HAP-1 (cell line): ENCODE results near the gene TMEM81.

Experiments
- DNase-seq, 2 experiments: peaks; one replicate each; pipeline ENCODE4 v3.0.0-alpha.2; 2016 to 2020; ENCODE audit warnings: low spot score in 2 of 2
- H3K27me3 ChIP-seq: fragments of 250-450 bp; sonication (Bioruptor Pico); 2 replicates; pipeline ENCODE4 v1.5.1; 2020; ENCODE audit warnings: low read depth, mild to moderate bottlenecking, moderate library complexity
- H3K36me3 ChIP-seq: fragments of 250-450 bp; sonication (Bioruptor Pico); replicated peaks from 2 replicates; pipeline ENCODE4 v1.5.1; 2020; ENCODE audit warnings: mild to moderate bottlenecking
- H3K4me1 ChIP-seq: fragments of 250-450 bp; sonication (Bioruptor Pico); 2 replicates; pipeline ENCODE4 v1.5.1; 2020; ENCODE audit warnings: mild to moderate bottlenecking
- H3K4me3 ChIP-seq: fragments of 250-450 bp; sonication (Bioruptor Pico); 2 replicates; pipeline ENCODE4 v1.5.1; 2020; ENCODE audit warnings: mild to moderate bottlenecking, moderate library complexity
- H3K9me3 ChIP-seq: fragments of 250-450 bp; sonication (Bioruptor Pico); 2 replicates; pipeline ENCODE4 v1.5.1; 2020; ENCODE audit warnings: mild to moderate bottlenecking, moderate library complexity
- in situ Hi-C: fragments of 300-500 bp; cut with MboI; formaldehyde crosslinking; loops from 3 replicates; pipeline ENCODE4 v1.14.3; 2020; ENCODE audit warnings: low sequenced_read_pairs, inconsistent platforms, mixed read lengths

Gene TMEM81

DNA sequence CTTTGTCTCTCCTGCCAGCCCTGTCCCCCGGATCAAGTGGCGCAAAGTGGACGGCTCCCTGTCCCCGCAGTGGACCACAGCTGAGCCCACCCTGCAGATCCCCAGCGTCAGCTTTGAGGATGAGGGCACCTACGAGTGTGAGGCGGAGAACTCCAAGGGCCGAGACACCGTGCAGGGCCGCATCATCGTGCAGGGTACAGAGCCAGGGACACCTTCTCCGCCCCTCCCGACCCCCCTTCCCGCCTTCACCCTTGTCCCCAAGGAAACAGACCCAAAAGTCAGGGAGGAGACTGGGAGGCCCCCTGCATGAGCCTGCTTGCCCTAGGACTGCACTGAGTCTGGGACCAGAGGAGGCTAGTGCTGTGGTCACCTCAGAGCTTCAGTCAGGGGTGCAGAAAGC, 23.0 kb downstream of the TMEM81 start:
- Histone ChIP-seq H3K27me3 (peaks cover 5% of the 10 kb centered on the region; the same call in 1 of the 2 replicates), H3K4me1 (no peaks in the 10 kb centered on the region), H3K4me3 (no peak overlapping the region), H3K9me3 (no peaks in the 10 kb centered on the region), H3K36me3 (no peaks in the 10 kb centered on the region)
- in situ Hi-C loops, result loop anchor here (5.0 kb wide), 1 partner anchor 84 kb away; no protein-coding TSS in a partner anchor
- no peak for DNase-seq

GRCh38 chr1:205060746-205061145, 23.5 kb downstream of the TMEM81 start:
- no peaks in the 10 kb centered on the region for H3K4me1 ChIP-seq
- H3K27me3 ChIP-seq, result peaks cover 7% of the 10 kb centered on the region
- H3K4me3 ChIP-seq, result no peak overlapping the region
- H3K36me3 ChIP-seq, result no peaks in the 10 kb centered on the region
- no peaks in the 10 kb centered on the region for H3K9me3 ChIP-seq
- DNase-seq, result no peak
- in situ Hi-C loops, result loop anchor here (5.0 kb wide), 1 partner anchor 83 kb away; no protein-coding TSS in a partner anchor

DNA sequence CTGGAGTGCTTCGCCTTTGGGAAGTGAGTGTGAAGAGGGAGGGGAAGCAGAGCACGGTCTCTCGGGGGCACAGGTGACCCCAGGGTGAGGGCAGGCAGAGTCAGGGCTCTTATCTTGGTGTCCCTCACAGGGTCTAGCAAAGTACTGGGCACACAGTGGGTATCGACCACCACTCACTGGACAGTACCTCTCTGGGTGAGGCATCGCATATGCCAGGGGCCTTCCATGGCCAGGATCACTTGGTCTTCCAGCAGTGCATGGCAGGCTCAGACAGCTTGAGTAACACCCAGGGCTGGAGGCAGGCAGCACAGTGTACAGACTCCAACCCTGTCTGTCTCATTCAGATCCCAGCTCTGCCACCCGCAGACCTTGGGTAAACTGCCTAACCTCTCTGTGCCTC, 24.6 kb downstream of the TMEM81 start:
- Histone ChIP-seq H3K36me3 (no peaks in the 10 kb centered on the region), H3K4me1 (no peaks in the 10 kb centered on the region), H3K4me3 (no peak overlapping the region), H3K9me3 (no peaks in the 10 kb centered on the region), H3K27me3 (peaks cover 8% of the 10 kb centered on the region)
- no peak for DNase-seq
- in situ Hi-C loops, result loop anchor here (5.0 kb wide), 1 partner anchor 82 kb away; no protein-coding TSS in a partner anchor

- H3K36me3 ChIP-seq, result no peaks in the 10 kb centered on the region
- in situ Hi-C loops, result no loop called here
- no peak for DNase-seq
- no peak overlapping the region for H3K4me3 ChIP-seq
- no peaks in the 10 kb centered on the region for H3K4me1 ChIP-seq
- peaks cover 14% of the 10 kb centered on the region for H3K27me3 ChIP-seq
- H3K9me3 ChIP-seq, result no peaks in the 10 kb centered on the region
Observed at GRCh38 chr1:205058853-205059252, 25.4 kb downstream of the TMEM81 start.

DNA sequence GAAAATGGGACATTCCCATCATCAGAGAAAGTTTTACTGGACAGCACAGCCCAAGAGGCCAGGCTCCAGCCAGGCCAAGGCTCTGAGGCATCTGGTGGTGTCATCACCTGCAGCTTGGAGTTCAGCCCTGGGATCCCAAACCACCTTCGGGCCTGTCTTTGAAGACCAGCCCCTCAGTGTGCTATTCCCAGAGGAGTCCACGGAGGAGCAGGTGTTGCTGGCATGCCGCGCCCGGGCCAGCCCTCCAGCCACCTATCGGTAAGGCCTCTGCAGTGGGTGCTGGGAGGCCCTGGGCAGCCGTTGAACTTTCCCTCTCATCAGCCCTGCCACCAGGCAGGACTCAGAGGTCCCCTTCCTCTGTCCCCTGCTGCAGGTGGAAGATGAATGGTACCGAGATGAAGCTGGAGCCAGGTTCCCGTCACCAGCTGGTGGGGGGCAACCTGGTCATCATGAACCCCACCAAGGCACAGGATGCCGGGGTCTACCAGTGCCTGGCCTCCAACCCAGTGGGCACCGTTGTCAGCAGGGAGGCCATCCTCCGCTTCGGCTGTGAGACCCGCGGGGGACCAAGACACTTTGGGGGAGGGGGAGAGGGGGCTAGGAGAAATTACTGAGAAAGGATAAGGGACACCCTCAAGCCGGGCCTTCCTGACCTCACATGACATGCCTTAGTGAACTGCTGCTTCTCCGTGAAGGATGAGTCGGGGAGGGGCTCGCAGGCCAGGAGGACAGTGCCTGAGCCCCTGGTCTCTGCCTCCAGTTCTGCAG, 26.3 kb downstream of the TMEM81 start:
- no peak for DNase-seq
- Histone ChIP-seq H3K4me1 (no peaks in the 10 kb centered on the region), H3K27me3 (peaks cover 18% of the 10 kb centered on the region), H3K36me3 (no peaks in the 10 kb centered on the region), H3K9me3 (no peaks in the 10 kb centered on the region), H3K4me3 (no peak overlapping the region)
- in situ Hi-C loops, result no loop called here

GRCh38 chr1:205056956-205057568, 27.2 kb downstream of the TMEM81 start:
- peaks cover 22% of the 10 kb centered on the region for H3K27me3 ChIP-seq

DNA sequence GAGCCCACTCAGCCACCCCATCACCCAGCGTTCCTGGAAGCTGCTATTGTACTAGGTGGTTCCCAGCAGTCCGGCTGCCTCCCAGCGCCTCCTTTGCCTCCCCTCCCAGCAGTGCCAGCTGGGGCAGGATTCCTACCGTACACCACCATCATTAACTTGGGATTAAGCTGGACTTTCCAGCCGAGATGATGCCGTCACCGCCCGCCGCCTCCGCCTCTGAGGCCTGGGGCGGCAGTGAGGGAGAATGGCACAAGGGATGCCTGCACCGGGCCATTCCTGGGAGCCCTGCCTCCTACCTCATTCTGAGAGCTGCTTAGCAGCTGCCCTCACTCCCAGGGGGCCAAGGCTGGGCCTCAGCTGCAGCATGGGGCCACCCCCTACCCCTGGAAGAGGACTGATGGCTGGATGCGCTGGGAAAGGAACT, 28.1 kb downstream of the TMEM81 start:
- Histone ChIP-seq H3K4me3 (no peak overlapping the region), H3K36me3 (no peaks in the 10 kb centered on the region), H3K27me3 (peaks cover 22% of the 10 kb centered on the region), H3K4me1 (no peaks in the 10 kb centered on the region), H3K9me3 (no peaks in the 10 kb centered on the region)
- DNase-seq, result no peak
- in situ Hi-C loops, result no loop called here

More at GRCh38 chr1:205056956-205057568, 27.2 kb downstream of the TMEM81 start:
- no peaks in the 10 kb centered on the region for H3K36me3 ChIP-seq
- no peak for DNase-seq
- H3K4me3 ChIP-seq, result no peak overlapping the region
- no peaks in the 10 kb centered on the region for H3K9me3 ChIP-seq
- no peaks in the 10 kb centered on the region for H3K4me1 ChIP-seq
- in situ Hi-C loops, result no loop called here

- no peak overlapping the region for H3K4me3 ChIP-seq
- H3K9me3 ChIP-seq, result no peaks in the 10 kb centered on the region
- no peaks in the 10 kb centered on the region for H3K36me3 ChIP-seq
- no peak for DNase-seq
- H3K4me1 ChIP-seq, result no peaks in the 10 kb centered on the region
- in situ Hi-C loops, result no loop called here
- H3K27me3 ChIP-seq, result peaks cover 34% of the 10 kb centered on the region
Observed at GRCh38 chr1:205054013-205054412, 30.2 kb downstream of the TMEM81 start.

GRCh38 chr1:205053296-205053695, 31.0 kb downstream of the TMEM81 start:
- Histone ChIP-seq H3K27me3 (peaks cover 39% of the 10 kb centered on the region), H3K36me3 (no peaks in the 10 kb centered on the region), H3K4me3 (no peak overlapping the region), H3K9me3 (no peaks in the 10 kb centered on the region), H3K4me1 (no peaks in the 10 kb centered on the region)
- in situ Hi-C loops, result no loop called here
- no peak for DNase-seq

DNA sequence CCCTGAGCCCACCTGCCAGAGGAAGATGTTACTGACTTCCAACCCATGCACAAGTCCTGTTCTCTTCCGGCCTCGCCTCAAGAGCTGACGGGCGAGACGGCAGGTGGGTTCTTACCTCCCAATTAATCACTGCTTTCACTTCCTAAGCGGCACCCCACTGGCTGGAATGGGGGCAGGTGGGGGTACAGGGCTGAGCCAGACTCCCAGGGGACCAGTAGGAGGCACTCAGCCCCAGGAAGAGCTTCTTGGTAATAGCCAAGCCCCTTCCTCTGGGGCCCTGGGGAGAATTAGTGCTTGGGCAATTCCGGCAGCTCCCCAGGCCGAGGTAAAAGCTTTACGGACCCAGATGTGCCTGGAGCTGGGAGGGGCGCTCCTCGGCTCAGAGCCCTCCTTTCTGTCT, 31.6 kb downstream of the TMEM81 start:
- H3K4me3 ChIP-seq, result no peak overlapping the region
- no peak for DNase-seq
- no peaks in the 10 kb centered on the region for H3K4me1 ChIP-seq
- no peaks in the 10 kb centered on the region for H3K36me3 ChIP-seq
- in situ Hi-C loops, result no loop called here
- H3K27me3 ChIP-seq, result peaks cover 43% of the 10 kb centered on the region
- H3K9me3 ChIP-seq, result no peaks in the 10 kb centered on the region

DNA sequence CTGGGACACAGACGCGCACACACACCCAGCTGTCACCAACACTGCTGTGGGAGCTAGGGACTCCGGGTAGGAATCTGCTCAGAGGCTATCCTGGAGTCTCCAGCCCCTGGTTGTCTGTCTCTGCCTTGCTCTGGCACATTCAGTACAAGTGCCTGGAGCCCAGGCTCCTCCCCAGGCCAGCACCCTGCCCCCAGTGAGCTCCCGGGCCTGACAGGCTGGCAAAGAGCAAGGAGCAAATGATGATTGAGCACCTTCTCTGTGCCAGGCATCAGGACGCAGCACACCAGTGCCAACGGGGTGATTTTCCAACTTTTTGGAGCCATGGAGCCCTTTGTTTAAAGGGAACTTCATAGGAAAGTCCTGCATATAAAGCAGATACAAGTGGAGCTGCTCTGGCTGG, 34.8 kb downstream of the TMEM81 start:
- Histone ChIP-seq H3K36me3 (no peaks in the 10 kb centered on the region), H3K4me1 (no peaks in the 10 kb centered on the region), H3K27me3 (peaks cover 61% of the 10 kb centered on the region), H3K4me3 (no peak overlapping the region), H3K9me3 (no peaks in the 10 kb centered on the region)
- DNase-seq, result no peak
- in situ Hi-C loops, result no loop called here

GRCh38 chr1:205048382-205048781, 35.9 kb downstream of the TMEM81 start:
- peaks cover 64% of the 10 kb centered on the region for H3K27me3 ChIP-seq

DNA sequence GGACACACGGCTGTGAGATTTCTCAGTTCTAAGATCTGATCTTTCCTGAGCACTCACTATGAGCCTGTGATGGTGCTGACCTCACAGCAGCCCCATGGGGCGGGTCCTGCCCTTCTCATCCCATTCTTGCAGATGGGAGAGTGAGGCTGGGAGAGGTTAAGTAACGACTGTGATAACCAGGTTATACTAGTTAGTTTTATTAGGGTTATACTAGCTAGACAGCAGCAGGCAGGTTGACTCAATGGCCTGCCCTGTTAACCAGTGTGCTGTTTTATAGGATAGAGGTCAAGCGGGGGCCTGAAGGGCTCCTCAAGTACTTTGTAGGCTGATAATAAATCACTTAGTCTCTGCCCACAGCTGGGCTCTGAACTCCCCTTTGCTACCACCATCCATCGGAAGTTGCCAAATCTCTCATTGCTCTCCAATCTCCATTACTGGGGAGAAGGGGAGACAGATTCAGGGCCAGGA, 36.5 kb downstream of the TMEM81 start:
- H3K27me3 ChIP-seq, result peaks cover 67% of the 10 kb centered on the region

More at GRCh38 chr1:205048382-205048781, 35.9 kb downstream of the TMEM81 start:
- in situ Hi-C loops, result no loop called here
- no peak overlapping the region for H3K4me3 ChIP-seq
- H3K9me3 ChIP-seq, result no peaks in the 10 kb centered on the region
- H3K36me3 ChIP-seq, result no peaks in the 10 kb centered on the region
- no peaks in the 10 kb centered on the region for H3K4me1 ChIP-seq
- no peak for DNase-seq

DNA sequence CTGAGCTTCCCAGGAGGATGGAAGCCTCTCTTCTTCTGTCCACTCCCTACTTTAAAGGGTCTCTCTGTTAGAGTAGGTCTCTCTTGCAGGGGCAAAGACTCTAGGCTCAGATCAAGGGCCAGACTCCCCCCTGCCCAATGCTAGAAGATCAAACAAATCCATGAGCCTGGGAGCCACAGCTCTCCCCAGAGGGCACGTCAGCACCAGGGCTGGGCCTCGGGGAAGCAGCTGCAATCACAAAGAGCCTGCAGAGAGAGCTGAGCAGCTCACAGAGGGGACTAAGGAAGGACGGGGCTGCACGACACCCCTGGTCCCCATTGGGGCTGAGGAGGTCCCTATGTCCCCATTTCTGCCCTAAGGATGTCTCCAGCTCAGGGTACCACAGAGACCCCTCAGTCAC, 37.4 kb downstream of the TMEM81 start:
- H3K9me3 ChIP-seq, result no peaks in the 10 kb centered on the region
- in situ Hi-C loops, result no loop called here

More for the DNA sequence above, 36.5 kb downstream of the TMEM81 start:
- Histone ChIP-seq H3K4me3 (no peak overlapping the region), H3K36me3 (no peaks in the 10 kb centered on the region), H3K9me3 (no peaks in the 10 kb centered on the region), H3K4me1 (no peaks in the 10 kb centered on the region)
- no peak for DNase-seq
- in situ Hi-C loops, result no loop called here

More for the DNA sequence above, 37.4 kb downstream of the TMEM81 start:
- Histone ChIP-seq H3K4me1 (no peaks in the 10 kb centered on the region), H3K27me3 (peaks cover 73% of the 10 kb centered on the region), H3K4me3 (no peak overlapping the region), H3K36me3 (no peaks in the 10 kb centered on the region)
- DNase-seq, result no peak
